ENCODE measurements around the gene EIF5B.
"Not testable (repeated sequence)": the region's sequence is repeated elsewhere in the genome, so short reads cannot be mapped to it uniquely, and the experiment has no call there.

The EIF5B gene

DNA sequence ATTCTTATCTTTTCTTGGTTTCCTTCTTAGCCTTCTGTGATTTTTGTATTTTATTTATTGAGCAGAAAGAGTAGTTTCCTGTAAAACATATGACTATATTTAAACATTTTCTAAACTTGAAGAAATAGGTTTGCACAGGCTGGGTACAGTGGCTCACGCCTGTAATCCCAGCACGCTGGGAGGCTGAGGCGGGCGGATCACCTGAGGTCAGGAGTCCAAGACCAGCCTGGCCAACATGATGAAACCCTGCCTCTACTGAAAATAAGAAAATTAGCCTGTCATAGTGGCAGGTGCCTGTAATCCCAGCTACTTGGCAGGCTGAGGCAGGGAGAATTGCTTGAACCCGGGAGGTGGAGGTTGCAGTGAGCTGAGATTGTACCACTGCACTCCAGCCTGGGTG is 31.7 kb downstream of the EIF5B start:
- not testable (repeated sequence) for DNase-seq

DNA sequence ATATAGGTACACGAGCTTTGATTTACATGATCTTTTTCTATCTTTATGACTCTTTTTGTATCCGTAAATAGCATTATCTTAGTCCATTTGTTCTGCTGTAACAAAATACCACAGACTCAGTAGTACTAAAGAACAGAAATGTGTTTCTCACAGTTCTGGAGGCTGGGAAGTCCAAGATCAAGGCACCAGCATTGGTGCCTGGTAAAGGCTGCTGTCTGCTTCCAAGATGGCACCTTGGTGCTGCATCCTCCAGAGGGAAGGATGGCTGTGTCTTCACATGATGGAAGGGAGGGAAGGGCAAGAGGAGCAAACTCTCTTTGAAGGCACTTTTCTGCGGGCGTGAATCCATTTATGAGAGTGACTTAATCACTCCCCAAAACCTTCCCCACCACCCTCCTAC is 36.0 kb downstream of the EIF5B start:
- DNase-seq = no peak

DNA sequence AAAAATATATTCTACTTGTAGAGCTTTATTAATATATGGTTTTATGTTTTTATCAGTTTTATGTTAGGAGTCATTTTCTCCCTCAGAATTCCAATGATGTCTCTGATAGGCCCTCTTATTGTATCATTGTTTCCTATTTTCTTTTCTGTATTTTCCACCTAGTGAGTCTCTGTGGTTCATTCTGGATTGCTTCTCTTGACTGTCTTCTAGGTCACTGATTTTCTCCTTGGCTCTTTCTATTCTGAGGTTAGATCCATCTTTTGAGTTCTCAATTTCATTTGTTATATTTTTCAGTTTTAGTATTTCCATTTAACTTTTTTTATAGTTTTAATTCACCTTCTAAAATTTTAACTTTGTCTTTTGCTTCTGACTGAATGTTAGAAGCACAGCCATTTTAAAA is 37.6 kb downstream of the EIF5B start:
- DNase-seq = no peak

DNA sequence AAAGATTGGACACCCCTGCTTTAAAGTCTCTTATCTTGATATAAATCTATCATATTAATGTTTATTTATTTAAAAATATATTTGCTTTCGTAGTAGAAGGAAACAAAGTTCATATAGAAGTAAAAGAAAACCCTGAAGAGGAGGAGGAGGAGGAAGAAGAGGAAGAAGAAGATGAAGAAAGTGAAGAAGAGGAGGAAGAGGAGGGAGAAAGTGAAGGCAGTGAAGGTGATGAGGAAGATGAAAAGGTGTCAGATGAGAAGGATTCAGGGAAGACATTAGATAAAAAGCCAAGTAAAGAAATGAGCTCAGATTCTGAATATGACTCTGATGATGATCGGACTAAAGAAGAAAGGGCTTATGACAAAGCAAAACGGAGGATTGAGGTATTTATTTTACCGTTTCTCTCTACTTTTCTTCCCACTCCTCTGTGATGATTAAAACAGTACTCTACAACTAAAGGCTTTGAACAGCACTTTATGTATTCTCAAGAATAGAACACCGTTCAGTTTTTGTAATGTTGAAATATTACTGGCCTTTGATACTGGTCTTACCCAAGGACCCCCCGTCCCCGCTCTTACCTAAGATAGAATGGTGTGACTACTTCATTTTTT is 39.2 kb downstream of the EIF5B start:
- DNase-seq = no peak

DNA sequence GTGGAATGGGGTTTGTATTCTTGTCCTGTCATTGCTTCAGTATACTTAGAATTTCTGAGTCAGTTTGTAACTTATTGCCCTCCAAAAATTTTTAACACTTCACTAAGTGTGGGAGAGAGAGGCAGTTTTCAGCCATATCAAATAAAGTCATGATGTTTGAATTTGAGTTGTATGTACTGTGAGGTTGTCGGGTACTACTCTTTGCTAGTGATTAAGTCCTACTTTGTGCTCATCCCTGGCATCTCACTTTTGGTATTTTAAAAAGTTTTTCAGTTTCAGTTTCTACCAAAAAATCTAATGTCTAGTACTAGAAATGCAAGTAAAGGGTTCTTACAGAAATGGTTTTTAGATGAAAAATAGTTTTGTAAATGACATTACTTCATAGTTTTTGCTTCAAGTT is 40.7 kb downstream of the EIF5B start:
- DNase-seq = no peak

DNA sequence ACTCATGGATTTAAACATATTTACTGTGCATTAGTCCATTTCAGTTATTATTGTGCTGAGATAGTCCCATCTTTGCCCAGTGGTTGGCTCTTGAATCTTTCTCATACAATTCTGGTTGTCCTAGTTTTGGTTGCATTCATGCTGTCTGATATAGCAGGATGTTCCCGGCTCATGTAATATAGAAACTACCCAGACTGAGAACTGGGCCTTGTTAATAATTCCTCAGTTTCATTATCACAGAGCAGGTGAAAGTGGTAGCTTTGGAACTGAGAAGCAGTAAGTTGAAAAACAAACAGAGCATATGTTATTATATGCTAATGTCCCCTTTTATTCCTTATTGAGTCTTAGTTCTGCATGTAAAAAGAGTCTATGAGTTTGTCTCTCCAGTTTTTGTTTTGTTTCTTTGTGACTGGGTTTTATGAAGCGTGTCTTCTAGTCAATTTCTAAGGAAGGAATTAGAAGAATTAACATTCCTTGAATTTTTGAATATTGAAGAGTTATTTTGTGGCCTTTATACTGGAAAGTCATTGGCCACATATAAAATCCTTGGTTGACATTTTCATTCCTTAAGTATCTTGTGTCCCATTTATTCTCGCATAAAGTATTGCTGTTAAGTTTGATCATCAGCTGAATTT is 43.3 kb downstream of the EIF5B start:
- DNase-seq = no peak

DNA sequence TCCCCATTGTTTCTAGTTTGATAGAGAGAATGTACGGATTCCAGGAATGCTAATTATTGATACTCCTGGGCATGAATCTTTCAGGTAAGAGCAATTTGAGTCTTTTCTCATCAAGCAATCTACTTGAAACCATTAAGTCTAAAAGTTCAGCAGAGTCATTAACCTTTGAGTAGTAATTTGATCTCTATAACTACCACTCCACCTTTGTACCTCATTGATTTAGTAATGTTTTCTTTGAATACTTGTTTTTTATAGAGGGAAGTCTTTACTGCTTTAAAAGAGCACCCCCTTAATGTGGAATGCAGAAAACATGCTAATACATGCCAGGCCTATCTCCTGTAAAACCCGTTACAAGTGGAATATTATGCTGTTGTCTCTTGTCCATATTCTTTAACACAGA is 45.0 kb downstream of the EIF5B start:
- DNase-seq = no peak

DNA sequence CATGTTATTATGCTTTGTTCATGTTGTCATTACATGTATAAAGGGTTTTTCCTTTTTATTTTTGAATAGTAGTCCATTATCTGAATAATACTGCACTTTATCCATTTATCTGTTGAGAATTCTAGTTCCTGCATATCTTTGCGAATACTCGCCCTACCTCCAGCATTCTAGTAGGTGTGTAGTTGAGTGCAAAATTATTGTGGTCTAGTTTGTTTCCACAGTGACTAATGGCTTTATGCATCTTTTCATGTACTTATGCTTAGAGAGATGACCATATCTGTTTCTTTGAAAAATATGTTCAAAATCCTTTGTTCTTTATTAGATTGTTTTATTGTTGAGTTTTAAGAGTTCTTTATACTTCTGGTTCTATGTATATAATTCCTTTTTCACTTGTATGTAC is 48.8 kb downstream of the EIF5B start:
- DNase-seq = no peak

DNA sequence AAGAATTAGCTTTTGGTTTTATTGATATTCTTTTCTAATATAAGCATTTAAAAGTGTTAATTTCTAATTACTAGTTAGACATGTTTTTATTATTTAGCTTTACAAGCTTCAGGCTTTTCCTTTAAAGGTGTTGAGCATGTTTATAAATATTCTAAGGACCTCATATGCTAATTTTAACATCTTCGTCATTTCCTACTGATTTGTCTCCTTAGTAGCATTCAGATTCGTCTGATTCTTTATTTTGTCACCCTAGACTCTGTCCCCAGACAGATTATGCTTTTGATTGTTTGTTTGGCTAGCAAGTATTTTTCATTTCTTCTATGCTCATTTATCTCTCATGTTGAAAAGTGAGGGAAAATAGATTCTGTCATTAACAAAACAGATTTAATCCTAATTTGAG is 51.7 kb downstream of the EIF5B start:
- DNase-seq = no peak

DNA sequence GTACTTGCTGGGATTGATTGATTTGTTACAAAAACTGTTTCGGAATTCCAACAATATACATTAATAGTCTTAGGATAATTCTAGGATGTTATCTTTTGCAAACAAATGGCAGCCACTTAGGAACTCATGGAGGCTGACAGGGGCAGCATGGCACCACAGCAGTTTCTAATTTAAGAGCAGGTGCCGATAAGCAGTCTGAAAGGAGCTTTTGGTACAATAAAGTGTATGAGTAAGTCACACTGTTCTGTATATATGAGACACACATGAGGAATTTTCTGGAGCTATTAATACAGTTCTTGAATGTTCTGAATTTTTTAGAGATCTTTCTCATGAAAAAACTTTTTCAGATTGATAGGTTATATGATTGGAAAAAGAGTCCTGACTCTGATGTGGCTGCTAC is 52.2 kb downstream of the EIF5B start:
- DNase-seq = no peak

DNA sequence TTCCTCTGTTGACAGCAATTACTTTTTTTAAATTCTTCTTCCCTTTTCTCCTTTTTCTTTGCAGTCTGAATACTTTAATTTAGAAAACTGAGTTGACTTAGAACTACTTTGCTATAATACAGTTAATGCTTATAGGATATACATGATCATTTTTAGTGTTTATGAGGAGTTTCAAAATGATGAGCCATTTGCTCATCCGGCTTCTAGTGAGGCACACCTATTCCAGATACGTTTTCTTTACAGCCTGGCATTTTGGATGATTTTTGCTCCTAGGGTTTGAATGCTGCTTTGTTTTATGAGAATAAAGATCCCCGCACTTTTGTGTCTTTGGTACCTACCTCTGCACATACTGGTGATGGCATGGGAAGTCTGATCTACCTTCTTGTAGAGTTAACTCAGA is 52.8 kb downstream of the EIF5B start:
- DNase-seq = no peak

DNA sequence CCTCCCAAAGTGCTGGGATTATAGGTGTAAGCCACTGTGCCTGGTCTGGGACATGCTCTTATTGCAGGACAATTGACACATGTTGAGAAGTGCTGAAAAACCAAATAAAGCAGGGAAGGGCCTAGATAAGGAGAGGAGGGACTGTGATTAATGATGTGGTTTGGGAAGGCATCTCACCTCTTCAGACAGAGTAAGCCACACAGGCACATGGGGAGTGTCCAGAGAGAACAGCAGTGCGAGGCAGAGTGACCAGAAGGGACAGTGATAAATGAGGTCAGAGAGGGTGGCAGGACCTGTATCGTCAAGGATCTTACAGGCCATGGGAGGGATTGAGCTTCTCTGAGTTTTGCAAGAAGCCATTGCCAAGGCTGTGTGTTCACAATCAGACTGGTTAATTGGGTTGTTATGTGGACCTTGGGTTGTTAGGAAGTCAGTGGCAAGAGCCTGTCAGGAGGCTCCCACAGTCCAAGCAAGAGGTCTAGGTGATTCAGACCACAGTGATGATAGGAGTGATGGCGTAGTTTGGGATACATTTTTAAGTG is 58.5 kb downstream of the EIF5B start:
- no peak for DNase-seq

DNA sequence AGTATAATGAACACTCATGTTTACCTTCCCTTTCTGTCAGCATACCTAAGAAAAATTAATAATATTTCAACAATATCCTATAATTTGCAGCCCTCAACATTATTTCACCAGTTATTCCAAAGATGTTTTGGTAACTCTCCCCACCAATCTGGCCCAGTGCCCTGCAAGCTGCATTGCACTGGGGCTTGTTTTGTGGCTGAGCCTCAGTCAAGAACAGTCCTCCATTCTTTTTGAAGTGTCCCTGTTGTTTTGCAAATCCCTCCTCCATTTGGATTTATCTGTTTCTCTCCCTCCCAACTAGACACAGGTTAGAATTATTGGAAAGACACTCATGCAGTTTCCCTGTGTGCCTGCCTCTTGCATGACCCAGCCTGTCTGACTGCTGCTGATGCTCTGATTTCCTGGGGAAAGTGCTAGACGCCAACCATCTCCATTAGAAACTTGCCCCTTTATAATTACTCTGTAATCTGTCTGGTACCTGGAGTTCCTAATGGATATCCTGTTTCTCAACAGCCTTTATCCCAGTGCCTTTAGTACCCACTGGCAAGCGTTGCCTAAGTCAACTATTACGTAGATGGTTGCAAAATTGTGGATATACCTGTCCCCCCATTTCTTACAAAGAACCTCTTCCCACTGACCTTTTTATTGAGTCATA is 60.2 kb downstream of the EIF5B start:
- DNase-seq = no peak

DNA sequence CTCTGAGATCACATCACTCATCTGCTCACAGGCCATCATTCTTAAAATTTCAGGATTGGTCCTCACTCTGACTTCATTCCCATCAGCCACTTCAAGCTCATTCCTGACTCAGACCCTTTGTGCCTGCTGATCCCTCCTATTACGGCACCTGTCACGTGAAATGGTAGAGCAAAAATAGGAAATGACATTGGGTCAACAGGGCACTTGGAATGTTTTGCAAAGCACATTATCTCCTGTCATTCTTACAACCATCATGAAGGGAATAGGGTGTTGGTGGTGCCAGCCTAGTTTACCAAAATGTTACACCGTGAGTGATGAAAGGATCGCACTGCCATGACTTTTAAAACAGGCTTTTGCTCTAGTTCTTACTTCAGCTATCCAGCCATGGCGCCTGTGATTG is 61.1 kb downstream of the EIF5B start:
- no peak for DNase-seq

DNA sequence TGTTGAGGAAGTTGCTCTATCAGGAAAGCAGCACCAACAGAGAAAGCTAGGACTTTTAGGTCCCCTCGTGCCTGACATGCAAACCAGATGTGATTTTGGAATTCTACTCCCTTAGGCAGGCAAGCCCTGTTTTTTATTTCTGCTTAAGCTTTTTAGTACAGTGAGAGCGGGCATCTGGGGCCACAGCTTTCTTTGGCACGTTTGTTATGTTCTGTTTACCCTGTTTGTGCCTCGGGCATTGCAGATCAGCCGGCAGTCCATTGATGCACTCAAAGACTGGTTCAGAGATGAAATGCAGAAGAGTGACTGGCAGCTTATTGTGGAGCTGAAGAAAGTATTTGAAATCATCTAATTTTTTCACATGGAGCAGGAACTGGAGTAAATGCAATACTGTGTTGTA is 61.9 kb downstream of the EIF5B start:
- no peak for DNase-seq

DNA sequence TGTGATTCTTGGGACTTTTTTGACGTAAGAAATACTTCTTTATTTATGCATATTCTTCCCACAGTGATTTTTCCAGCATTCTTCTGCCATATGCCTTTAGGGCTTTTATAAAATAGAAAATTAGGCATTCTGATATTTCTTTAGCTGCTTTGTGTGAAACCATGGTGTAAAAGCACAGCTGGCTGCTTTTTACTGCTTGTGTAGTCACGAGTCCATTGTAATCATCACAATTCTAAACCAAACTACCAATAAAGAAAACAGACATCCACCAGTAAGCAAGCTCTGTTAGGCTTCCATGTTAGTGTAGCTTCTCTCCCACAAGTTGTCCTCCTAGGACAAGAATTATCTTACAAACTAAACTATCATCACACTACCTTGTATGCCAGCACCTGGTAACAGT is 62.6 kb downstream of the EIF5B start:
- no peak for DNase-seq

DNA sequence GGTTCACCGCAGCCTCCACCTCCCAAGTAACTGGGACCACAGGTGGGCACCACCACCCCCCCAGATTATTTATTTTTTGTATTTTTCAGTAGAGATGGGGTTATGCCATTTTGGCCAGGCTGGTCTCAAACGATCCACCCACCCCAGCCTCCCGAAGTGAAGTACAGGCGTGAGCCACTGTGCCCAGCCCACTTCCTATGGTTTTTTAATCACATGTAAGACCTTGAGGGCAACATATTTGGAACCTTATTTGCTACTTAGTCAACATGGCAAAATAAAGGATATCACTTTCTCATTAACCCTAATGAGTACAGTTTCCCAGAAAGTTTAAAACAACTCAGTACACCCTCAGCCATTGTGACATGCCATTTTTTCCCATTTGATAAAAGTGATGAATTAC is 64.7 kb downstream of the EIF5B start:
- no peak for DNase-seq

DNA sequence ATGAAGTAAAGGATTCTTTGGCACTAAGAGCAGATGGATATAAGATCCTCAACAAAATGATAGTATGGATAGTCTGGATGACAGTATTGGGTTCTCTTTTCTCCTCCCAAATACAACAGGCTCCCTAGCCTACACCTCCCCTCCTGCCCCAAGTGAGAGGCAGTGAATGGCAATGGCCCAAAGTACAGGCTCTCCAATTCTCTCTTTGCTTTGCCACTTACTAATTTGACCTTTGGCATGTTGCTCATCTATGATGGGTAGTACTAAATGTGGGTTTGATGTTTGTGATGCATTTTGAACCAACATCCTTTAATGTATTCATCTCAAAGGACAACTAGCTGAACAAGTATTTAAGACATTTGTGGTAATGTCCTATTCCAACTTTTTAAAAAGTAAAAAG is 65.9 kb downstream of the EIF5B start:
- no peak for DNase-seq

DNA sequence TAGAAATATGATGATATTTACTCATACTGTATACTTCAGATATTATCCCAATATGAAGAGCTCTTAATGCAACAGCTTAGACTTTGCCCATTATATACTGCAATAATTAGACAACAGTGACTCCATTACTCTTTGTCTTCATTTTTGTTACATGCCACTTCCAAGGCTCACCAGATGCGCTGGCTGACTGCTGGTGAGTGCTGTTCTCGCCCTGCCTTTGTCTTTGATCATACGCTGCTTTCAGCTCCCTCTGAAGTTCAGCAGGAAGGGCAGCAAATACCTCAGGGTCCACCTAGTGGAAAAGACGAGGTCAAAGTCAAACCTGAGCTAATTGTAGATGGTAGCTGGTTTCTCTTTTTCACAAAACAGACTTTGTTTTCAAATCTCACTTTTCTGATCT is 66.3 kb downstream of the EIF5B start:
- DNase-seq = no peak

DNA sequence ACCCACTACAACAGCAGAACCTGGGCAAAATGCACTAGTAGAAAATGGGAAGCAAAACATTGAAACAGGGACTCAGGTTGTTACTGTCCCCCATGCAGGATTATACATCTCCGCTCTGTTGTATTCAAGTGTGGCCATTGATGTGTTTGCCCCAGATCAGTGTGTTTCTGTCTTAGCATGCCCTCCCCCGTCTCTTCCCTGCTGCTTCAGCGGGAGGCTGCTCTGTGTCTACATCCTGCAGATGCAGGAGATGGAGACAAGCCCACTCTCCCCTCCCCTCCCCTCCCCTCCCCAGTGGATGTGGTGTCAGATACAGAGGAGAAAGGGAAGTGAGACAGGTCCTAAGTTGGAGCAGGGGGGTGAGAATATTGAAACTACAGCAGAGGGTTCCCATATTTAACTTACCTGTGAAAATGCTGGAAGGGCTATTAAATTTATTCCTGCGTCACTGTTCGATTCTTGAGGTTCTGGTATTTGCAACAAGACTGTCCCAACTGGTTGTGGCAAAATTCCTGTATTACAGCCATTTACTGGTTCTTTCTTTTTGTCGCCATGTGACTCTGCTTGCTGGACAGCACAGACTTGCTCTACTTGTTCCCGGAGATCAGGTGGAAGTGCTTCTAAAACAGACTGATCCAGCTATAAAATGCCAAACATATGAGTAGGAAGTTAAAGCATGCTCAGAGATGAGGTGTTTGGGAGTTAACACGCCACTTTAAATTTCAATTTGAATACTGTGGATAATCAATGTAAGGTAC is 67.0 kb downstream of the EIF5B start:
- DNase-seq = no peak

DNA sequence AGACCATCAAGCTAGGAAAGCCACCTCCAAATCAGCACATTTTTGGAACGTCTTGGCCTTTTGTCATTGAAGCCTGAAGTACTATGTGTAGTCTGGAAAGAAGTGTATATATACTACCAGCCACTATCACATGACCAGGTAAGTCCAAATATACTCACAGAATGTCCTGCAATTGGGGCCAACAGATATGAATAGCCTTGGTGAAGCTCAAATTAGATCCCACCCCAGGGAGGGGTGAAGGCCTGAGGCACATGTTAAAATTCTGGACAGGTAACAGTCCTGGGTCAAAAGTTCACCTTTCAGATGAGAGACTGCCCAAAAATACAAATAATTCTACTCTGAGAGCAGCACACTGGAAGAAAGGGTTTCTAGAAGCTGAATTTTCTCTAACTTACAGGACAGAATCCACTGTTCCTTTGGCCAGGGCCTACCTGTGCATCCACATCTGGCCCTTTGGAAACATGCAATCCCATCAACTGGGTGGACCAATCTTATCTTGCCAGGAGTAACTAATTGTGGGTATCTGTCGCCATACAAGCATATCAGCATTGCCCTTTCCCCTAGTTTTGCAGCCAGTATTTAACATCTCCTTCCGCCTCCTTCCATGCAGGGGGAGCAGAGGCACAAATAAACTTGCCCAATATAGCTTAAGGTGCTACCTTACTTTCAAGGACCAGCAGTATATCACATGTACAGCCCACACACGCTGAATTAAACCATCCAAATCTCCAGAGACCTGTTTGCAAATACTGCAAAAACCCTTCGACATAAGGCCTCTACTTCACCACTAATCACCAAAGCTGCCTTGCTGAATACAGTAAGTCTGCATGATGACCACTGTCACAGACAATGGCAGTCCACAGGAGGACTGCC is 67.8 kb downstream of the EIF5B start:
- DNase-seq = no peak

DNA sequence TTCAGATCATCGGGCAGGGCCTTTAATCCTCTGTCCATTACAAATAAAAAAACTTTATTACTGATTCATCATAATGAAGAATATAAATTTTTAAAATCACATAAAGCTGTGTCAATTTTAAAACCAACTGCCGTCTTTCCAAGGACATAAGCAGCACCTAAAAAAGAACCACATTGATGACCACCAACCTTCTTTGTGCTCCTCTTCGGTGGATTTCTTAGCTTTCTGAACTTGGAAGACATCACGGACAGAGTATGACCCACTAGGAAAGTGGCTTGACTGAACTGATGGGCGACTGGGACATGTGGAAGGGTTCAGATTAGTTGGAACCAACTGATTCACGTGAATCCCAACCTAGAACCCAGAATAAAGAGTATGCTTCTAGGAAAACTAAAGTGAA is 68.9 kb downstream of the EIF5B start:
- DNase-seq = no peak

DNA sequence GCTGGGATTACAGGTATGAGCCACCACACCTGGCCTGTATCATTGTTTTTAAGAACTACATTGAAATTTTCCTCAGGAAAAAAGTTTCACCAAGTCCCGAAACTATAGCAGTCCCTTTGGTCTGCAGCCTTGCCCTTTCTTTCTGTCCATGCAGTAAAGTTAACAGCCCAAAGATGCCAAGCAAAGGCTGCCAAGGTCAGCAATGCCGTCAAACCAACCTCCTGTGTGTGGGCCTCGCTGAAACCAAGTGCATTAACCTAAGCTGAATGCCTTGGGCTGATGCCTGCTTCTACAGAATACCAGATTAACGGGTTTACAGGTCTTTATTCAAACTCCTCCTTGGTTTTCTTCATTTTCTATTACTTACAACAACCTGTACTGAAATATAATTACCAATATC is 73.1 kb downstream of the EIF5B start:
- DNase-seq = no peak

Measured in NCI-H2171 treated with DMSO at 0.1 percent for 48 hours (cell line).